Breast epithelium (tissue), 3 donors: ENCODE data around the gene CCDC85C.

Experiments
- POLR2A ChIP-seq: fragments of 450-650 bp; IDR thresholded peaks from one replicate; pipeline ENCODE4 v1.6.1; 2016; ENCODE audit warnings: antibody characterized with exemption, mild to moderate bottlenecking, moderate library complexity
- TF ChIP-seq, protein P1 (sequence below), 3 donors: fragments of 450-650 bp; IDR thresholded peaks; one replicate each; pipeline ENCODE4 v1.5.1; 2016 to 2017; ENCODE audit warnings: antibody characterized with exemption in 3 of 3, mild to moderate bottlenecking in 3 of 3, moderate library complexity in 3 of 3

GRCh38 chr14:99540196-99541032 lies 63.6 kb downstream of the CCDC85C start:
- TF ChIP-seq POLR2A: no peak
- TF ChIP-seq, protein P1, sequence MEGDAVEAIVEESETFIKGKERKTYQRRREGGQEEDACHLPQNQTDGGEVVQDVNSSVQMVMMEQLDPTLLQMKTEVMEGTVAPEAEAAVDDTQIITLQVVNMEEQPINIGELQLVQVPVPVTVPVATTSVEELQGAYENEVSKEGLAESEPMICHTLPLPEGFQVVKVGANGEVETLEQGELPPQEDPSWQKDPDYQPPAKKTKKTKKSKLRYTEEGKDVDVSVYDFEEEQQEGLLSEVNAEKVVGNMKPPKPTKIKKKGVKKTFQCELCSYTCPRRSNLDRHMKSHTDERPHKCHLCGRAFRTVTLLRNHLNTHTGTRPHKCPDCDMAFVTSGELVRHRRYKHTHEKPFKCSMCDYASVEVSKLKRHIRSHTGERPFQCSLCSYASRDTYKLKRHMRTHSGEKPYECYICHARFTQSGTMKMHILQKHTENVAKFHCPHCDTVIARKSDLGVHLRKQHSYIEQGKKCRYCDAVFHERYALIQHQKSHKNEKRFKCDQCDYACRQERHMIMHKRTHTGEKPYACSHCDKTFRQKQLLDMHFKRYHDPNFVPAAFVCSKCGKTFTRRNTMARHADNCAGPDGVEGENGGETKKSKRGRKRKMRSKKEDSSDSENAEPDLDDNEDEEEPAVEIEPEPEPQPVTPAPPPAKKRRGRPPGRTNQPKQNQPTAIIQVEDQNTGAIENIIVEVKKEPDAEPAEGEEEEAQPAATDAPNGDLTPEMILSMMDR (IDR thresholded peaks at IDR 0.05): no peak
